ENCODE results near the gene ATP5F1E.
"Not testable (repeated sequence)": the region's sequence is repeated elsewhere in the genome, so short reads cannot be mapped to it uniquely, and the experiment has no call there.

ATP5F1E gene

GRCh38 chr20:59042796-59043631 lies 10.9 kb upstream of the ATP5F1E start:
- H3K9ac ChIP-seq (ENCODE audit: low read depth, low read length): peak overlapping the region; percentile 85
- H3K4me2 ChIP-seq (ENCODE audit: low read length): peak overlapping the region; percentile 94
- peak overlapping the region; percentile 89 for H3K4me3 ChIP-seq (ENCODE audit: low read length)
- H3K4me1 ChIP-seq (ENCODE audit: control insufficient read depth, insufficient read depth, low read length): peaks cover 30% of the 10 kb centered on the region
- H3K27me3 ChIP-seq (ENCODE audit: control insufficient read depth, insufficient read depth, low read length): peaks cover 4% of the 10 kb centered on the region
- no peaks in the 10 kb centered on the region for H3K9me3 ChIP-seq (replicated peaks; ENCODE audit: low read length)
- peaks cover 6% of the 10 kb centered on the region for H3K36me3 ChIP-seq (ENCODE audit: insufficient read depth, low read length)

DNA sequence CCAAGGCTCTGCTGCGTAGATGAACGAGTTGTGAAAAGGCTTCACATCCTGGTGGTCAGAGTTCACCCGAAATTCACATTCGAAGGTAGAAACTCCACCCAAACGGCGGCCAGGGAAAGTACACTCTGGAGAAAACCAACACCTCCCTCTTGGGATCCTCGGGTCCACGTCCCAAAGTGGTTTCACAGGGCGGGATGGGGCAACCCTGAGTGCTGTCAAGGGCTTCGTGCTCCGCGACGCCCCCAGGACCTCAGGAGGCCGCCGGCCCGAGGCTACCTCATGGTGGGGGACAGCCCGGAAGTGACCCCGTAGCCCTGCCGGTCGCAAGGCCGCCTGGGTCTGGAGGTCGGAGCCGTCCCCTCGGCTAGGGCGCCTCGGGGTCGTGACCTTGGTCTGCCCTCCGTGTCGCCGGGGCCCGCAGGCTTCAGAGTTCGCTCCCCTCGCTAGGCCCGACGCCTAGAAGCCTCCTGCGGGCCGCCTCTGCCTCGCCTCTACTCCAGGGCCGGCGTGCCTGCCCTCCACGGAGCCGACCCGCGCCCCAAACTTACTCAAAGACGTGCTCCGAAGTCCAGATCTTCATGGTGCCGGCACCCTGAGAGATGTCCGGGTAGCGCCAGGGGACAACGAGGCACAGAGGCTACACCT lies 10.1 kb upstream of the ATP5F1E start, which contains the start of gene PRELID3B:
PRELID3B (minus strand) TSS at position 636 of the 645 bp plus-strand sequence; CDS start at position 580, 56 bp downstream.
- Histone ChIP-seq H3K4me1 (ENCODE audit: control insufficient read depth, insufficient read depth, low read length) (peaks cover 29% of the 10 kb centered on the region), H3K4me3 (ENCODE audit: low read length) (peak within 1 kb of the TSS; percentile 89), H3K27me3 (ENCODE audit: control insufficient read depth, insufficient read depth, low read length) (no peaks in the 10 kb centered on the region), H3K9me3 (replicated peaks; ENCODE audit: low read length) (no peaks in the 10 kb centered on the region), H3K9ac (ENCODE audit: low read depth, low read length) (peak within 1 kb of the TSS; percentile 85), H3K36me3 (ENCODE audit: insufficient read depth, low read length) (peaks cover 14% of the 10 kb centered on the region), H3K4me2 (ENCODE audit: low read length) (peak within 1 kb of the TSS; percentile 94)

- peak overlapping the region; percentile 85 for H3K9ac ChIP-seq (ENCODE audit: low read depth, low read length)
- peak overlapping the region; percentile 89 for H3K4me3 ChIP-seq (ENCODE audit: low read length)
Observed at GRCh38 chr20:59041487-59041886, 9.4 kb upstream of the ATP5F1E start.

DNA sequence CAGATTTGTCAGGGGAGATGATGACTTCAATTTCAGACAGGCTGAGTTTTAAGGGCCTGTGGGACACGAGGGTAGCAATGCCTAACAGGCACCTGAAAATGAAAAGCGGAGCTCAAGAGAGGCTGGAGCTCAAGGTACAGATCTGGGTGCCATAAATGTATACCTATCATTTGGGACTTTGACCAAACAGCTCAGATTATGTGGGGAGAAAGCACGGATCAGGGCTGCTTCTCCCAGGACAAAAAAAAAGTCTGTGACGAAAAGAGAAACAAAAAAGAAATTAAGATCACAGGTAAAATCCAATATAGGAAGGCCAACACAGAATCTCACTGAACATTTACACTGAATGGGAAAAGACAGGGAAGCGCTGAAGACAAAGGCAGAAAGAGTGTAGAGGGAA lies 8.5 kb upstream of the ATP5F1E start:
- Histone ChIP-seq H3K9me3 (replicated peaks; ENCODE audit: low read length) (no peaks in the 10 kb centered on the region), H3K27me3 (ENCODE audit: control insufficient read depth, insufficient read depth, low read length) (no peaks in the 10 kb centered on the region), H3K4me1 (ENCODE audit: control insufficient read depth, insufficient read depth, low read length) (peaks cover 29% of the 10 kb centered on the region), H3K36me3 (ENCODE audit: insufficient read depth, low read length) (peaks cover 29% of the 10 kb centered on the region), H3K4me2 (ENCODE audit: low read length) (peak overlapping the region; percentile 94), H3K4me3 (ENCODE audit: low read length) (peak overlapping the region; percentile 30), H3K9ac (ENCODE audit: low read depth, low read length) (no peak overlapping the region)

More at GRCh38 chr20:59041487-59041886, 9.4 kb upstream of the ATP5F1E start:
- peak overlapping the region; percentile 94 for H3K4me2 ChIP-seq (ENCODE audit: low read length)
- H3K4me1 ChIP-seq (ENCODE audit: control insufficient read depth, insufficient read depth, low read length): peaks cover 29% of the 10 kb centered on the region
- H3K36me3 ChIP-seq (ENCODE audit: insufficient read depth, low read length): peaks cover 21% of the 10 kb centered on the region
- not testable (repeated sequence) for H3K27me3 ChIP-seq (ENCODE audit: control insufficient read depth, insufficient read depth, low read length); H3K9me3 ChIP-seq (replicated peaks; ENCODE audit: low read length)

GRCh38 chr20:59039233-59039632 lies 7.1 kb upstream of the ATP5F1E start:
- Histone ChIP-seq H3K4me3 (ENCODE audit: low read length) (no peak overlapping the region), H3K9ac (ENCODE audit: low read depth, low read length) (no peak overlapping the region), H3K4me2 (ENCODE audit: low read length) (no peak overlapping the region), H3K36me3 (ENCODE audit: insufficient read depth, low read length) (peaks cover 37% of the 10 kb centered on the region), H3K9me3 (replicated peaks; ENCODE audit: low read length) (no peaks in the 10 kb centered on the region), H3K27me3 (ENCODE audit: control insufficient read depth, insufficient read depth, low read length) (no peaks in the 10 kb centered on the region), H3K4me1 (ENCODE audit: control insufficient read depth, insufficient read depth, low read length) (peaks cover 29% of the 10 kb centered on the region)

DNA sequence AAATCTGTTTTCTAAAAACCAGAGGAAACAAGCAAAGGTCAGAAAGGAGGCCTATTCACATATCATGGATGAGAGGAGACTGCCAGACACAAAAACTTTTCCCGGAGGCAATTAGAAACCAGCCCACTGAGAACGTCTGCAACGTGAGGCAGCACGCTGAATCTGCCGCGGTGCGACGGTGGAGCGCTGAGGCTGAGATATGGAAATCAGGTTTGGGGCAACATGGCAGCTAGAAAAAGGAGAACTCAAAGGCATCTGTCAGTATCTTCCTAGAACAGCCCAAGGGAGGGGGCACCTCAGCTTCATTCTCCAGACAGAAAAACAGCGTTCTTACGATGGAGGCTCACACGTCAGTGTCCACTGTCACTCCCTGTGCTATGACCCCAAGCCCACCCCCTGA lies 5.3 kb upstream of the ATP5F1E start:
- H3K4me1 ChIP-seq (ENCODE audit: control insufficient read depth, insufficient read depth, low read length): peaks cover 25% of the 10 kb centered on the region
- H3K4me2 ChIP-seq (ENCODE audit: low read length): no peak overlapping the region
- H3K4me3 ChIP-seq (ENCODE audit: low read length): no peak overlapping the region
- no peaks in the 10 kb centered on the region for H3K9me3 ChIP-seq (replicated peaks; ENCODE audit: low read length)
- H3K9ac ChIP-seq (ENCODE audit: low read depth, low read length): no peak overlapping the region
- H3K36me3 ChIP-seq (ENCODE audit: insufficient read depth, low read length): peaks cover 46% of the 10 kb centered on the region
- no peaks in the 10 kb centered on the region for H3K27me3 ChIP-seq (ENCODE audit: control insufficient read depth, insufficient read depth, low read length)

GRCh38 chr20:59035381-59035780 lies 3.2 kb upstream of the ATP5F1E start:
- Histone ChIP-seq H3K4me2 (ENCODE audit: low read length) (no peak overlapping the region), H3K4me1 (ENCODE audit: control insufficient read depth, insufficient read depth, low read length) (peaks cover 22% of the 10 kb centered on the region), H3K27me3 (ENCODE audit: control insufficient read depth, insufficient read depth, low read length) (no peaks in the 10 kb centered on the region), H3K9me3 (replicated peaks; ENCODE audit: low read length) (no peaks in the 10 kb centered on the region), H3K36me3 (ENCODE audit: insufficient read depth, low read length) (peaks cover 41% of the 10 kb centered on the region), H3K9ac (ENCODE audit: low read depth, low read length) (no peak overlapping the region), H3K4me3 (ENCODE audit: low read length) (no peak overlapping the region)

- Histone ChIP-seq H3K9me3 (replicated peaks; ENCODE audit: low read length) (no peaks in the 10 kb centered on the region), H3K4me3 (ENCODE audit: low read length) (no peak overlapping the region), H3K9ac (ENCODE audit: low read depth, low read length) (peak overlapping the region; percentile 96), H3K27me3 (ENCODE audit: control insufficient read depth, insufficient read depth, low read length) (no peaks in the 10 kb centered on the region), H3K36me3 (ENCODE audit: insufficient read depth, low read length) (peaks cover 44% of the 10 kb centered on the region), H3K4me1 (ENCODE audit: control insufficient read depth, insufficient read depth, low read length) (peaks cover 33% of the 10 kb centered on the region), H3K4me2 (ENCODE audit: low read length) (no peak overlapping the region)
Observed at GRCh38 chr20:59033616-59034165, 1.6 kb upstream of the ATP5F1E start.

- H3K9ac ChIP-seq (ENCODE audit: low read depth, low read length): peak overlapping the region; percentile 96
- H3K9me3 ChIP-seq (replicated peaks; ENCODE audit: low read length): no peaks in the 10 kb centered on the region
- H3K27me3 ChIP-seq (ENCODE audit: control insufficient read depth, insufficient read depth, low read length): no peaks in the 10 kb centered on the region
- H3K4me1 ChIP-seq (ENCODE audit: control insufficient read depth, insufficient read depth, low read length): peaks cover 39% of the 10 kb centered on the region
- peak overlapping the region; percentile 93 for H3K4me3 ChIP-seq (ENCODE audit: low read length)
- peak overlapping the region; percentile 97 for H3K4me2 ChIP-seq (ENCODE audit: low read length)
- peaks cover 48% of the 10 kb centered on the region for H3K36me3 ChIP-seq (ENCODE audit: insufficient read depth, low read length)
Observed at GRCh38 chr20:59033093-59033492, 958 bp upstream of the ATP5F1E start.

DNA sequence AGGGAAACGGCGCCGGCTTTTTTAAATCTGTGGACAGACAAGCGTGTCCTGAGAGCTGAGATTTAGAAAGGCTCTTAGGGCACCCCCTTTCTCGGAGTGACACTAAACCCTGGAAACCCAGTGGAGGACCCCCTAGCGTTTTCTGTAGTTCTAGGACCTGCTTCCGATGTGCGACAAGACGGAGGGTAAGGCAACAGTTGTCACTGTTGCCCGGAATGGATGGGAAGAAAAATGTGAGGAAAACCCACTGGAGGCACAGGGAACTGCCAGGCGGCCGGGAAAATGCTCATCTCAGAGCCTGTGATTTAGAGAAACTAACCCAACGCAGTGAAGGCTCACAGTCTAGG lies 551 bp upstream of the ATP5F1E start:
- Histone ChIP-seq H3K36me3 (ENCODE audit: insufficient read depth, low read length) (peaks cover 45% of the 10 kb centered on the region), H3K4me1 (ENCODE audit: control insufficient read depth, insufficient read depth, low read length) (peaks cover 41% of the 10 kb centered on the region), H3K4me2 (ENCODE audit: low read length) (peak overlapping the region; percentile 97), H3K4me3 (ENCODE audit: low read length) (peak overlapping the region; percentile 93), H3K27me3 (ENCODE audit: control insufficient read depth, insufficient read depth, low read length) (no peaks in the 10 kb centered on the region), H3K9me3 (replicated peaks; ENCODE audit: low read length) (no peaks in the 10 kb centered on the region), H3K9ac (ENCODE audit: low read depth, low read length) (peak overlapping the region; percentile 96)

GRCh38 chr20:59031564-59032022 lies 542 bp downstream of the ATP5F1E start:
- Histone ChIP-seq H3K27me3 (ENCODE audit: control insufficient read depth, insufficient read depth, low read length) (no peaks in the 10 kb centered on the region), H3K9me3 (replicated peaks; ENCODE audit: low read length) (no peaks in the 10 kb centered on the region), H3K4me2 (ENCODE audit: low read length) (peak overlapping the region; percentile 97), H3K4me3 (ENCODE audit: low read length) (peak overlapping the region; percentile 93), H3K36me3 (ENCODE audit: insufficient read depth, low read length) (peaks cover 44% of the 10 kb centered on the region), H3K9ac (ENCODE audit: low read depth, low read length) (peak overlapping the region; percentile 96), H3K4me1 (ENCODE audit: control insufficient read depth, insufficient read depth, low read length) (peaks cover 50% of the 10 kb centered on the region)
